Progenitor cell of endocrine pancreas (in vitro differentiated cells): ENCODE data around the gene ELF4. TPM values are rescaled to one million over a fixed set of nuclear protein-coding genes. Genes with fewer than 3 reads are reported as not detected.

Experiments
- DNase-seq: peaks from one replicate; pipeline ENCODE4 v3.0.0; 2021; ENCODE audit warnings: low spot score; ENCODE audit not compliant: unreplicated experiment
- H3K27ac Mint-ChIP-seq: 2 replicates; pipeline ENCODE4 v1.8.0; 2021; ENCODE audit warnings: mild to moderate bottlenecking, moderate library complexity, mixed read lengths
- H3K27me3 Mint-ChIP-seq: 2 replicates; pipeline ENCODE4 v1.8.0; 2021; ENCODE audit warnings: mixed read lengths
- H3K36me3 Mint-ChIP-seq: 2 replicates; pipeline ENCODE4 v1.8.0; 2022; ENCODE audit warnings: mixed read lengths; ENCODE audit not compliant: insufficient read depth
- H3K4me1 Mint-ChIP-seq: 2 replicates; pipeline ENCODE4 v1.8.0; 2021; ENCODE audit warnings: low read depth, mixed read lengths
- H3K4me3 Mint-ChIP-seq: 2 replicates; pipeline ENCODE4 v1.8.0; 2021; ENCODE audit warnings: low read depth, mild to moderate bottlenecking, moderate library complexity, mixed read lengths
- H3K9me3 Mint-ChIP-seq: 2 replicates; pipeline ENCODE4 v1.8.0; 2021; ENCODE audit warnings: low read depth, mixed read lengths
- CTCF ChIP-seq: fragments of 200-600 bp; sonication (generic); IDR thresholded peaks from one replicate; pipeline ENCODE4 v1.5.0; 2021; ENCODE audit warnings: antibody characterized with exemption, mild to moderate bottlenecking; ENCODE audit not compliant: unreplicated experiment
- total RNA-seq: library from RNA; stranded (reverse); gene quantifications from 2 replicates; pipeline ENCODE4 v1.2.1, GENCODE V29; 2021

The ELF4 gene
- total RNA-seq, 1 donor from 2014 or later, result 4.8 TPM

- Mint-ChIP-seq H3K9me3 (peaks cover 8% of the 10 kb centered on the region), H3K36me3 (peaks cover 11% of the 10 kb centered on the region), H3K27me3 (no peaks in the 10 kb centered on the region), H3K4me3 (no peak overlapping the region), H3K27ac (no peak overlapping the region), H3K4me1 (no peaks in the 10 kb centered on the region)
- DNase-seq, result no peak
- TF ChIP-seq CTCF, result no peak
These were observed 20.7 kb upstream of the ELF4 start for GRCh38 chrX:130130990-130131389.

- H3K9me3 Mint-ChIP-seq, result peaks cover 11% of the 10 kb centered on the region
- peaks cover under 1% of the 10 kb centered on the region for H3K4me1 Mint-ChIP-seq
- no peak overlapping the region for H3K4me3 Mint-ChIP-seq
- no peak for DNase-seq
- H3K27me3 Mint-ChIP-seq, result peaks cover under 1% of the 10 kb centered on the region
- TF ChIP-seq CTCF, result no peak
- peaks cover 11% of the 10 kb centered on the region for H3K36me3 Mint-ChIP-seq
- no peak overlapping the region for H3K27ac Mint-ChIP-seq
These were observed 15.0 kb upstream of the ELF4 start for GRCh38 chrX:130125091-130125874.

GRCh38 chrX:130124577-130124976, 14.3 kb upstream of the ELF4 start:
- Mint-ChIP-seq H3K4me1 (peaks cover 2% of the 10 kb centered on the region), H3K4me3 (no peak overlapping the region), H3K36me3 (peaks cover 11% of the 10 kb centered on the region), H3K27ac (no peak overlapping the region), H3K9me3 (peaks cover 11% of the 10 kb centered on the region), H3K27me3 (peaks cover 8% of the 10 kb centered on the region)
- no peak for DNase-seq
- TF ChIP-seq CTCF, result no peak

GRCh38 chrX:130121505-130121800, 11.2 kb upstream of the ELF4 start:
- no peak overlapping the region for H3K27ac Mint-ChIP-seq
- H3K27me3 Mint-ChIP-seq, result peaks cover 17% of the 10 kb centered on the region
- peaks cover 3% of the 10 kb centered on the region for H3K36me3 Mint-ChIP-seq
- no peak for TF ChIP-seq CTCF
- no peak for DNase-seq
- peaks cover 7% of the 10 kb centered on the region for H3K9me3 Mint-ChIP-seq
- H3K4me1 Mint-ChIP-seq, result peaks cover 6% of the 10 kb centered on the region
- H3K4me3 Mint-ChIP-seq, result no peak overlapping the region

- Mint-ChIP-seq H3K4me1 (peaks cover 6% of the 10 kb centered on the region), H3K27ac (no peak overlapping the region), H3K9me3 (peaks cover 7% of the 10 kb centered on the region), H3K27me3 (peaks cover 17% of the 10 kb centered on the region), H3K4me3 (peak overlapping the region; percentile 54), H3K36me3 (peaks cover 3% of the 10 kb centered on the region)
- peak; percentile 57 for DNase-seq
- peak; percentile 69 for TF ChIP-seq CTCF
These were observed 10.6 kb upstream of the ELF4 start for GRCh38 chrX:130120746-130121504.
